A549 (cell line): ENCODE results near the gene PPP1R15A. TPM values are rescaled to one million over a fixed set of nuclear protein-coding genes. Genes with fewer than 3 reads are reported as not detected.
A peak's percentile ranks its signal among the peaks of the same experiment; 100 is the strongest.
"Not testable (repeated sequence)": the region's sequence is repeated elsewhere in the genome, so short reads cannot be mapped to it uniquely, and the experiment has no call there.

Source experiments
- ATAC-seq, 2 experiments: fragments of 200-7000 bp in 1 of 2; fragments of >200 bp in 1 of 2; cut with Nextera tagmentation in 1 of 2; cut with Tn5 transposase in 1 of 2; 3 replicates each; pipeline versions ENCODE4 v1.8.0 to v1.9.1; 2018 to 2020; ENCODE audit warnings: mild to moderate bottlenecking in 1 of 2, moderate library complexity in 1 of 2
- CTCF ChIA-PET: fragments of 300-600 bp; sonication (Branson Sonifier 250); formaldehyde crosslinking; extraction: SDS; loops from one replicate; lab custom pipeline; 2021; ENCODE audit warnings: antibody characterized with exemption, inconsistent platforms; lab: Yijun Ruan, JAX
- POLR2A ChIA-PET: fragments of 350-600 bp; formaldehyde crosslinking; extraction: SDS; loops from one replicate; lab custom pipeline; 2021; ENCODE audit warnings: antibody characterized with exemption, inconsistent platforms; lab: Yijun Ruan, JAX
- DNase-seq, 2 experiments: peaks; one replicate each; pipeline versions ENCODE4 v3.0.0 to v3.0.0-alpha.2; 2011 to 2016; ENCODE audit warnings: low read depth in 1 of 2, low spot score in 1 of 2
- FAIRE-seq: peaks from 2 replicates; lab custom pipeline; 2011; peaks lifted over from hg19 to GRCh38; lab: Jason Lieb, UNC
- H3K27ac ChIP-seq, 2 experiments: fragments of >200 bp; sonication (Bioruptor Twin); formaldehyde crosslinking; 3 replicates each; pipeline ENCODE4 v1.5.1; 2016 to 2017
- H3K4me1 ChIP-seq: fragments of >200 bp; sonication (Bioruptor Twin); formaldehyde crosslinking; 3 replicates; pipeline ENCODE4 v1.6.1; 2016
- H3K4me2 ChIP-seq: fragments of >200 bp; sonication (Bioruptor Twin); formaldehyde crosslinking; 3 replicates; pipeline ENCODE4 v1.6.1; 2016
- H3K4me3 ChIP-seq: fragments of >200 bp; sonication (Bioruptor Twin); formaldehyde crosslinking; 3 replicates; pipeline ENCODE4 v1.5.1; 2016
- H3K9me3 ChIP-seq: fragments of >200 bp; sonication (Bioruptor Twin); formaldehyde crosslinking; 3 replicates; pipeline ENCODE4 v1.6.1; 2016
- BCL3 ChIP-seq: fragments of >200 bp; sonication (Bioruptor Twin); formaldehyde crosslinking; IDR thresholded peaks from 3 replicates; pipeline ENCODE4 v1.6.1; 2016
- CBX2 ChIP-seq: fragments of 200-600 bp; sonication (generic); IDR thresholded peaks from 2 replicates; pipeline ENCODE4 v1.6.1; 2016; ENCODE audit warnings: low read depth, mild to moderate bottlenecking, borderline replicate concordance
- CEBPB ChIP-seq, 2 experiments: fragments of >200 bp in 1 of 2; sonication (Bioruptor Twin) in 1 of 2; formaldehyde crosslinking in 1 of 2; IDR thresholded peaks; 2 replicates each; pipeline ENCODE4 v1.6.1; 2012 to 2016
- CHD2 ChIP-seq: fragments of 150-350 bp; IDR thresholded peaks from 2 replicates; pipeline ENCODE4 v1.6.1; 2014; ENCODE audit warnings: low read length; ENCODE audit not compliant: partially characterized antibody
- E2F6 ChIP-seq: IDR thresholded peaks from 2 replicates; pipeline ENCODE4 v1.6.1; 2012; ENCODE audit warnings: low read depth, borderline replicate concordance
- EHF ChIP-seq: fragments of 250-450 bp; sonication (Bioruptor Pico); IDR thresholded peaks from 2 replicates; pipeline ENCODE4 v1.5.0; 2020; ENCODE audit warnings: mild to moderate bottlenecking
- FOSB ChIP-seq: fragments of 250-450 bp; sonication (Bioruptor Pico); IDR thresholded peaks from 2 replicates; pipeline ENCODE4 v1.5.0; 2020; ENCODE audit warnings: mild to moderate bottlenecking, moderate library complexity
- JUN ChIP-seq, 2 experiments: fragments of >200 bp; sonication (Bioruptor Twin); formaldehyde crosslinking; IDR thresholded peaks; 2 replicates in 1 of 2; 3 replicates in 1 of 2; pipeline ENCODE4 v1.6.1; 2016 to 2017
- MAFK ChIP-seq: fragments of 450-650 bp; IDR thresholded peaks from 2 replicates; pipeline ENCODE4 v1.6.1; 2014; ENCODE audit not compliant: partially characterized antibody
- NFE2L2 ChIP-seq: fragments of 150-350 bp; conservative IDR thresholded peaks from 2 replicates; pipeline ENCODE4 v1.6.1; 2014; ENCODE audit warnings: low read length
- PBX3 ChIP-seq: IDR thresholded peaks from 2 replicates; pipeline ENCODE4 v1.6.1; 2012
- PHF8 ChIP-seq: fragments of 200-600 bp; sonication (generic); IDR thresholded peaks from 2 replicates; pipeline ENCODE4 v1.6.1; 2016; ENCODE audit warnings: low read depth, mild to moderate bottlenecking, antibody characterized with exemption, moderate library complexity, borderline replicate concordance
- POLR2AphosphoS2 ChIP-seq: conservative IDR thresholded peaks from 2 replicates; pipeline ENCODE4 v1.6.1; 2012; ENCODE audit warnings: low read length, improper control_type of control experiment, inconsistent platforms
- RNF2 ChIP-seq: fragments of 200-600 bp; sonication (generic); IDR thresholded peaks from 2 replicates; pipeline ENCODE4 v1.6.1; 2016; ENCODE audit warnings: low read depth, mild to moderate bottlenecking, antibody characterized with exemption, moderate library complexity, borderline replicate concordance
- SREBF2 ChIP-seq: fragments of 450-650 bp; IDR thresholded peaks from 2 replicates; pipeline ENCODE4 v1.6.1; 2014; ENCODE audit warnings: mild to moderate bottlenecking, moderate library complexity
- ZFP36 ChIP-seq: fragments of 450-650 bp; IDR thresholded peaks from 2 replicates; pipeline ENCODE4 v1.6.1; 2014; ENCODE audit warnings: borderline replicate concordance; ENCODE audit not compliant: partially characterized antibody
- WGBS: methylation state at CpG from one replicate; pipeline ENCODE4 v1.1.6; 2017; ENCODE audit errors: missing lambda C conversion rate; 5-methylcytosine and 5-hydroxymethylcytosine counted together
- polyA plus RNA-seq, 4 experiments: library from polyadenylated mRNA; depleted of rRNA in 3 of 4; stranded (reverse); fragments of >200 nt; fragmentation: RNase III in 1 of 4; extraction: RNeasy Plus Mini Kit Qiagen cat#74134 plus additional on column Dnase treatment in 1 of 4; gene quantifications; 2 replicates in 3 of 4; 3 replicates in 1 of 4; pipeline ENCODE4 v1.2.3, GENCODE V29; 2011 to 2017
- TF ChIP-seq, protein P1 (sequence below): fragments of >200 bp; sonication (Bioruptor Twin); formaldehyde crosslinking; IDR thresholded peaks from 2 replicates; pipeline ENCODE4 v1.6.1; 2016

Gene PPP1R15A
- polyA plus RNA-seq, 2 of the 4 experiments (the other 2 are of a cell fraction) = 29.7 to 74.2 TPM

DNA sequence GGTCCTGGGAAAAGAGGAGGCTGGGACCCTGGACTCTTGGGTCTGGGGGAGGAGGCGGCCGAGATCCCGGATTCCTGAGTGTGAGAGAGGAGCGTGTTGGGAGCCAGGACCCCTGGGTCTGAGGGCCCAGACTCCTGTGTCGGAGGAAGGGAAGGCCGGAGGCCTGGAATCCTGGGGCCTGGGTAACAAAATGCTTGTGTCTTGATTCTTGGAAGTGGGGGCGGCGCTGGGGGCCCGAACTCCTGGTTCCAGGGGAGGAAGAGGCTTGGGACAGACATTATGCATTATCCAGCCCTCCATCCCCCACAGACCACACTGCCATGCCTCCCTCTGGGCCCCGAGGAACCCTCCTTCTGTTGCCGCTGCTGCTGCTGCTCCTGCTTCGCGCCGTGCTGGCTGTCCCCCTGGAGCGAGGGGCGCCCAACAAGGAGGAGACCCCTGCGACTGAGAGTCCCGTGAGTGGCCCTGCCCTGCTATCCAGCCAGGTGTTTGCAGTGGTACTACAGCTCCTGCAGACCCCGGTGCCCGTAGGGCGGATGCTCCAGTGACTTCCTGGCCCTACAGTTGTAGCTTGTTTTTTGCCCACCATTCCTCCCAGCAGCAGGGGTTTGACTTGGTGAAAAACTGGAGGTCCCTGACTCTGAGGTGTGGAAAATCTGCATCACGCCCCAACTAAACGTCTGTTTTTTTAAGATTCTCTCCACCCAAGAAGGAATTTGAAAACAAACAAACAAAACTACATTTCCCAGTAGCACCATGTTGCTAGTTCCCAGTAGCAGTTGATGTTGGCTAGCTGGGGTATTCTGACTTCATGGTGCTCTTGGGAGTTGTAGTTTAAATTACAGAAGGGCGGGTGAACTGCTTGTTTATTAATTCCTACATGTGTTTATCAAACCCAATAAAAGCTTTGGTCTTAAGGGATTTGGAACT, 28.5 kb downstream of the PPP1R15A start:
- peak in 1 of 2 experiments; percentile 64 for DNase-seq
- Histone ChIP-seq H3K4me2 (peak overlapping the region; percentile 87), H3K27ac (peak overlapping the region; percentile 87 to 90), H3K9me3 (no peaks in the 10 kb centered on the region), H3K4me1 (peaks cover 20% of the 10 kb centered on the region; the same call in 2 of the 3 replicates), H3K4me3 (peak overlapping the region; percentile 83)
- ChIA-PET CTCF (interaction anchor here (0.6 to 5.8 kb wide), 16 partner anchors 10 to 326 kb away, joined by 3 to 48 read pairs (median 4); partner anchors contain the start of genes BAX, GYS1, HSD17B14 and RUVBL2), POLR2A (interaction anchor here (1.0 to 3.1 kb wide), 15 partner anchors 18 to 93 kb away, joined by 3 to 42 read pairs (median 5); partner anchors contain the start of genes BAX, DHDH, GYS1 and PPP1R15A)
- peak; percentile 9 to 48; a peak in 5 of 6 replicates for ATAC-seq
- TF ChIP-seq FOSB (no peak), PBX3 (no peak), JUN (IDR thresholded peaks at IDR 0.05) (0 out of 5 replicates have a peak, but pooled peaks of 1 of the 2 experiments have one; percentile 14), ZFP36 (no peak), POLR2AphosphoS2 (no peak), PHF8 (peak; percentile 25; the same call in 1 of the 2 replicates)
- TF ChIP-seq, protein P1, sequence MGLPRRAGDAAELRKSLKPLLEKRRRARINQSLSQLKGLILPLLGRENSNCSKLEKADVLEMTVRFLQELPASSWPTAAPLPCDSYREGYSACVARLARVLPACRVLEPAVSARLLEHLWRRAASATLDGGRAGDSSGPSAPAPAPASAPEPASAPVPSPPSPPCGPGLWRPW = no peak
- TF ChIP-seq, all 56 proteins: peak for 2
- FAIRE-seq = no peak
- WGBS = 18% methylated on average over 17 of the region's 24 CpGs

DNA sequence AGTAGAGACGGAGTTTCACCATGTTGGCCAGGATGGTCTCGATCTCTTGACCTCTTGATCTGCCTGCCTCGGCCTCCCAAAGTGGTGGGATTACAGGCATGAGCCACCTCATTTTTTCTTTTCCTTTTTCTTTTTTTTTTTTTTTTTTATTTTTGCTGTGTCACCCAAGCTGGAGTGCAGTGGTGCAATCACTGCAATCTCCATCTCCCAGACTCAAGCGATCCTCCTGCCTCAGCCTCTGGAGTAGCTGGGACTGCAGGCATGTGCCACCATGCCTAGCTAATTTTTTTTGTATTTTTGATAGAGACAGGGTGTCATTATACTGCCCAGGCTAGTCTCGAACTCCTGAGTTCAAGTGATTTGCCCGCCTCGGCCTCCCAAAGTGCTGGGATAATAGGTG, 30.1 kb downstream of the PPP1R15A start:
- H3K4me2 ChIP-seq, DNase-seq, H3K4me3 ChIP-seq, FAIRE-seq, H3K9me3 ChIP-seq, ATAC-seq: not testable (repeated sequence)
- POLR2A ChIA-PET = interaction anchor here (1.1 kb wide), 1 partner anchor 30 kb away, joined by 3 read pairs; no protein-coding TSS in a partner anchor
- H3K4me1 ChIP-seq = peaks cover 20% of the 10 kb centered on the region; the same call in 2 of the 3 replicates
- H3K27ac ChIP-seq = peak overlapping the region in 1 of 2 experiments; percentile 50; a peak in 3 of 6 replicates
- 95% methylated on average over 7 of the region's 7 CpGs for WGBS
- CTCF ChIA-PET = interaction anchor here (0.6 to 5.8 kb wide), 8 partner anchors 8 to 91 kb away, joined by 3 to 48 read pairs (median 4); partner anchors contain the start of genes GYS1 and RUVBL2
- TF ChIP-seq MAFK (peak; percentile 52), NFE2L2 (0 out of 2 replicates have a peak, but pooled peaks have one; percentile 21)

- H3K9me3 ChIP-seq, DNase-seq, H3K4me2 ChIP-seq, POLR2A ChIA-PET, H3K27ac ChIP-seq, ATAC-seq, FAIRE-seq, H3K4me3 ChIP-seq: not testable (repeated sequence)
- CTCF ChIA-PET = interaction anchor here (1.5 to 5.8 kb wide), 2 partner anchors 12 to 21 kb away, joined by 5 to 48 read pairs; no protein-coding TSS in a partner anchor
- peaks cover 20% of the 10 kb centered on the region; the same call in 2 of the 3 replicates for H3K4me1 ChIP-seq
These were observed 31.6 kb downstream of the PPP1R15A start for GRCh38 chr19:48903788-48904187.

GRCh38 chr19:48905664-48906063, 33.4 kb downstream of the PPP1R15A start:
- no peak for FAIRE-seq
- Histone ChIP-seq H3K27ac (no peak overlapping the region), H3K4me2 (no peak overlapping the region), H3K9me3 (no peaks in the 10 kb centered on the region), H3K4me1 (peaks cover 12% of the 10 kb centered on the region; the same call in 2 of the 3 replicates), H3K4me3 (no peak overlapping the region)
- TF ChIP-seq EHF (CRISPR knock-in tag) (no peak), BCL3 (no peak), E2F6 (no peak), CHD2 (no peak), SREBF2 (no peak), RNF2 (no peak), NFE2L2 (no peak), CBX2 (no peak), CEBPB (IDR thresholded peaks at IDR 0.05) (no peak)
- 93% methylated on average over 13 of the region's 14 CpGs for WGBS
- POLR2A ChIA-PET = no interaction called here
- CTCF ChIA-PET = interaction anchor here (1.1 to 1.9 kb wide), 6 partner anchors 17 to 111 kb away, joined by 3 to 7 read pairs (median 4); partner anchors contain the start of genes GYS1 and RUVBL2
- no peak for DNase-seq
- ATAC-seq = no peak
